H1 (cell line): ENCODE results near the gene CAMTA1. TPM values are rescaled to one million over a fixed set of nuclear protein-coding genes. Genes with fewer than 3 reads are reported as not detected.

Experiments
- CTCF ChIA-PET: fragments of 300-600 bp; sonication (Branson Sonifier 250); formaldehyde crosslinking; loops from one replicate; lab custom pipeline; 2021; ENCODE audit not compliant: partially characterized antibody; lab: Charles Lee
- POLR2A ChIA-PET: fragments of 300-600 bp; sonication (Branson Sonifier 250); formaldehyde crosslinking; loops from one replicate; lab custom pipeline; 2021; ENCODE audit warnings: inconsistent platforms; ENCODE audit not compliant: partially characterized antibody; lab: Charles Lee
- DNase-seq, 2 experiments: peaks; one replicate each; pipeline versions ENCODE4 v3.0.0 to v3.0.0-alpha.2; 2010 to 2022; ENCODE audit warnings: low spot score in 2 of 2, low read depth in 1 of 2, mixed read lengths in 1 of 2
- FAIRE-seq: peaks from 2 replicates; lab custom pipeline; 2011; peaks lifted over from hg19 to GRCh38; lab: Jason Lieb, UNC
- H2AFZ ChIP-seq: 2 replicates; pipeline ENCODE4 v1.8.1; 2012; ENCODE audit warnings: low read length, inconsistent platforms
- H2AK5ac ChIP-seq: 2 replicates; pipeline ENCODE4 v1.6.1; 2013; ENCODE audit warnings: low read depth, low read length
- H2BK120ac ChIP-seq: replicated peaks from 2 replicates; pipeline ENCODE3; 2013; ENCODE audit warnings: low read depth, low read length, inconsistent platforms
- H2BK12ac ChIP-seq: 2 replicates; pipeline ENCODE4 v1.6.1; 2013; ENCODE audit warnings: low read depth, low read length
- H2BK15ac ChIP-seq: 2 replicates; pipeline ENCODE4 v1.6.1; 2013; ENCODE audit warnings: low read length
- H2BK20ac ChIP-seq: 2 replicates; pipeline ENCODE4 v1.6.1; 2013; ENCODE audit warnings: low read length
- H2BK5ac ChIP-seq: 2 replicates; pipeline ENCODE4 v1.6.1; 2013; ENCODE audit warnings: low read depth, low read length
- H3K14ac ChIP-seq: 2 replicates; pipeline ENCODE4 v1.6.1; 2013; ENCODE audit warnings: inconsistent platforms; ENCODE audit not compliant: insufficient read length
- H3K18ac ChIP-seq: 2 replicates; pipeline ENCODE4 v1.6.1; 2013; ENCODE audit warnings: low read length; ENCODE audit errors: extremely low read depth
- H3K23ac ChIP-seq: 2 replicates; pipeline ENCODE4 v1.6.1; 2013; ENCODE audit warnings: inconsistent platforms; ENCODE audit not compliant: insufficient read length
- H3K23me2 ChIP-seq: 2 replicates; pipeline ENCODE4 v1.6.1; 2013; ENCODE audit warnings: low read depth, low read length
- H3K27ac ChIP-seq: 2 replicates; pipeline ENCODE4 v1.6.1; 2011; ENCODE audit warnings: low read depth, low read length, inconsistent platforms
- H3K27me3 ChIP-seq, 4 experiments: replicated peaks in 1 of 4; 1 replicate in 1 of 4; 2 replicates in 3 of 4; pipeline versions ENCODE4 v1.6.1 to v1.8.1; 2011 to 2013; ENCODE audit warnings: low read length in 3 of 4, mild to moderate bottlenecking in 3 of 4, inconsistent platforms in 2 of 4, mixed read lengths in 2 of 4, moderate library complexity in 1 of 4; ENCODE audit not compliant: control insufficient read depth in 3 of 4, insufficient read depth in 3 of 4; ENCODE audit errors: extremely low read depth in 1 of 4
- H3K36me3 ChIP-seq, 4 experiments: 2 replicates each; pipeline versions ENCODE4 v1.6.1 to v1.8.1; 2011 to 2013; ENCODE audit warnings: mild to moderate bottlenecking in 4 of 4, low read length in 3 of 4, moderate library complexity in 2 of 4, control low read depth in 1 of 4, inconsistent platforms in 1 of 4; ENCODE audit not compliant: insufficient read depth in 4 of 4, control insufficient read depth in 2 of 4
- H3K4ac ChIP-seq: replicated peaks from 2 replicates; pipeline ENCODE3; 2013; ENCODE audit warnings: low read length, low read depth, mixed read lengths, inconsistent platforms; ENCODE audit not compliant: insufficient read length
- H3K4me1 ChIP-seq, 4 experiments: replicated peaks in 1 of 4; 1 replicate in 1 of 4; 2 replicates in 3 of 4; pipeline versions ENCODE4 v1.6.1 to v1.8.1; 2011 to 2013; ENCODE audit warnings: low read length in 3 of 4, inconsistent platforms in 2 of 4, mixed read lengths in 1 of 4; ENCODE audit not compliant: insufficient read depth in 4 of 4, control insufficient read depth in 3 of 4
- H3K4me2 ChIP-seq, 2 experiments: 2 replicates each; pipeline versions ENCODE4 v1.6.1 to v1.8.1; 2011 to 2013; ENCODE audit warnings: low read depth in 2 of 2, low read length in 2 of 2, control low read depth in 1 of 2, inconsistent platforms in 1 of 2, mild to moderate bottlenecking in 1 of 2; ENCODE audit not compliant: insufficient read depth in 1 of 2
- H3K4me3 ChIP-seq, 4 experiments: fragments of 200-600, 300-600 bp in 1 of 4; sonication (generic), shearing (Covaris generic), sonication (Bioruptor Twin) in 1 of 4; 2 replicates each; pipeline versions ENCODE4 v1.5.1 to v1.8.1; 2011 to 2016; ENCODE audit warnings: low read length in 4 of 4, low read depth in 3 of 4, control low read depth in 2 of 4, inconsistent platforms in 2 of 4, mild to moderate bottlenecking in 2 of 4, mixed read lengths in 1 of 4, moderate library complexity in 1 of 4; ENCODE audit not compliant: insufficient read depth in 2 of 4; ENCODE audit errors: extremely low read depth in 1 of 4
- H3K56ac ChIP-seq: replicated peaks from 2 replicates; pipeline ENCODE3; 2013; ENCODE audit warnings: low read depth, mild to moderate bottlenecking, mixed read lengths, low read length, inconsistent platforms; ENCODE audit not compliant: insufficient read length
- H3K79me1 ChIP-seq: 2 replicates; pipeline ENCODE4 v1.6.1; 2013; ENCODE audit warnings: low read depth, low read length, control low read depth
- H3K79me2 ChIP-seq, 2 experiments: 2 replicates each; pipeline versions ENCODE4 v1.6.1 to v1.8.1; 2012 to 2013; ENCODE audit warnings: low read length in 2 of 2, mild to moderate bottlenecking in 2 of 2, inconsistent platforms in 1 of 2; ENCODE audit not compliant: insufficient read depth in 2 of 2, control insufficient read depth in 1 of 2
- H3K9ac ChIP-seq, 4 experiments: replicated peaks in 1 of 4; 1 replicate in 1 of 4; 2 replicates in 3 of 4; pipeline versions ENCODE4 v1.6.1 to v1.8.1; 2011 to 2013; ENCODE audit warnings: low read depth in 3 of 4, low read length in 3 of 4, control low read depth in 2 of 4, mild to moderate bottlenecking in 2 of 4, moderate library complexity in 2 of 4, inconsistent platforms in 1 of 4; ENCODE audit errors: extremely low read depth in 1 of 4
- H3K9me3 ChIP-seq, 2 experiments: 2 replicates each; pipeline versions ENCODE4 v1.6.1 to v1.8.1; 2012 to 2013; ENCODE audit warnings: mild to moderate bottlenecking in 2 of 2, moderate library complexity in 2 of 2, control low read depth in 1 of 2, inconsistent platforms in 1 of 2, low read depth in 1 of 2, low read length in 1 of 2, mixed read lengths in 1 of 2; ENCODE audit not compliant: insufficient read depth in 2 of 2
- H4K20me1 ChIP-seq, 2 experiments: replicated peaks in 1 of 2; 2 replicates each; pipeline versions ENCODE3 to v1.8.1; 2011 to 2013; ENCODE audit warnings: inconsistent platforms in 2 of 2, low read length in 2 of 2, mild to moderate bottlenecking in 1 of 2; ENCODE audit not compliant: insufficient read depth in 2 of 2, control insufficient read depth in 1 of 2
- H4K5ac ChIP-seq: 2 replicates; pipeline ENCODE4 v1.6.1; 2013; ENCODE audit warnings: low read length, low read depth, mixed read lengths, inconsistent platforms; ENCODE audit not compliant: insufficient read length
- H4K8ac ChIP-seq: 2 replicates; pipeline ENCODE4 v1.8.0; 2013; ENCODE audit warnings: mild to moderate bottlenecking, moderate library complexity, low read length, inconsistent platforms; ENCODE audit not compliant: insufficient read depth; ENCODE audit errors: extremely low read depth
- H4K91ac ChIP-seq: replicated peaks from 2 replicates; pipeline ENCODE3; 2013; ENCODE audit warnings: low read length, mixed read lengths, inconsistent platforms; ENCODE audit not compliant: insufficient read length
- CBX8 ChIP-seq: fragments of 300-800, 300-1000 bp; sonication (generic); IDR thresholded peaks from 2 replicates; pipeline ENCODE4 v1.7.1; 2016; ENCODE audit warnings: low read depth, low read length, borderline replicate concordance
- EGR1 ChIP-seq: IDR thresholded peaks from 2 replicates; pipeline ENCODE4 v1.6.1; 2011; ENCODE audit warnings: low read depth, low read length, borderline replicate concordance
- HDAC6 ChIP-seq: IDR thresholded peaks from one replicate; pipeline ENCODE4 v1.7.1; 2012; ENCODE audit warnings: low read depth, mild to moderate bottlenecking, inconsistent platforms, low read length, moderate library complexity
- PHF8 ChIP-seq: fragments of 200-600 bp; sonication (generic); conservative IDR thresholded peaks from 2 replicates; pipeline ENCODE4 v1.7.1; 2012; ENCODE audit warnings: low read depth, mild to moderate bottlenecking, inconsistent platforms, low read length, moderate library complexity
- POLR2AphosphoS5 ChIP-seq: IDR thresholded peaks from 2 replicates; pipeline ENCODE4 v1.6.1; 2011; ENCODE audit warnings: low read depth, low read length
- RBBP5 ChIP-seq: IDR thresholded peaks from 2 replicates; pipeline ENCODE4 v1.7.1; 2012; ENCODE audit warnings: low read depth, mild to moderate bottlenecking, inconsistent platforms, low read length, moderate library complexity, borderline replicate concordance
- TAF7 ChIP-seq: optimal IDR thresholded peaks from 2 replicates; pipeline ENCODE3; 2011; ENCODE audit warnings: low read depth, mild to moderate bottlenecking, inconsistent platforms, low read length, moderate library complexity, borderline replicate concordance
- WGBS, 2 experiments: shearing (Covaris generic) in 1 of 2; methylation state at CpG; one replicate each; pipeline versions ENCODE4 v1.1.6 to v1.1.7; 2013 to 2015; ENCODE audit warnings: low lambda C conversion rate in 2 of 2, mixed read lengths in 2 of 2, inconsistent platforms in 1 of 2, low coverage in 1 of 2, missing lambda C conversion rate in 1 of 2; ENCODE audit not compliant: insufficient replicate concordance in 2 of 2, insufficient coverage in 1 of 2, insufficient read length in 1 of 2; ENCODE audit errors: extremely low coverage in 1 of 2, missing lambda C conversion rate in 1 of 2; 5-methylcytosine and 5-hydroxymethylcytosine counted together
- polyA plus RNA-seq, 7 experiments: library from polyadenylated mRNA; depleted of rRNA in 3 of 7; stranded (reverse) in 5 of 7; unstranded in 2 of 7; fragments of >200 nt in 5 of 7; fragments of 200-250 nt in 2 of 7; gene quantifications; 1 replicate in 5 of 7; 2 replicates in 1 of 7; 4 replicates in 1 of 7; pipeline versions ENCODE4 v1.2.1 to v1.2.3, GENCODE V29; 2011 to 2013; ENCODE audit warnings: missing spikeins in 2 of 7, mixed read lengths in 2 of 7
- total RNA-seq: library from RNA; stranded (reverse); fragmentation: NEBNext Ultra II Directional; extraction: Animal tissue kit (Norgen Biotek cat#: 25700); gene quantifications from 2 replicates; pipeline ENCODE4 v1.2.1, GENCODE V29; 2021

Gene CAMTA1
- total and polyA plus RNA-seq, 2 of the 8 experiments (the other 6 are each of a cell fraction or from before 2014, with no cell fraction given), result 65.0 to 119 TPM

DNA sequence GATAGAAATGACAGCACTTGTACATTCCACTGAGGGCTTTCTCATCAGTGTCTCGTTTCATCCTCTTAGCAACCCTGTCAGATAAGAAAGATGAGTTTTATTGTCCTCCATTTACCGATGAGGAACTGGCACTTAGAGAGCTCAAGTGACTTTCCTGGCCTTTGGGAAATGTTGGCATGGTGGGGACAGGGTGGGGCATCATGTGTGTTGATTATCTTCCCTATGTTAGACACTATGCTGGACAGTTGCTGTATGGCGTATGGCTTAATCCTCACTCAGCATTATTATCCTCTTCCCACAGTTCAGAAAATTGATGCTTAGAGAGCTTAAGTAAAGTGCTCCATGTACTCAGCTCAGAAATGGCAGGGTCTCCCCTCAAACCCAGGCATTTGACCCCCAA, 163.2 kb downstream of the CAMTA1 start:
- Histone ChIP-seq H3K23ac (no peak overlapping the region), H2BK15ac (no peak overlapping the region), H3K56ac (no peak overlapping the region), H3K36me3 (no peaks in the 10 kb centered on the region), H2BK120ac (no peak overlapping the region), H3K18ac (no peak overlapping the region), H3K4ac (no peak overlapping the region), H2BK5ac (no peak overlapping the region), H2BK12ac (no peak overlapping the region), H2AK5ac (no peak overlapping the region), H3K27ac (no peak overlapping the region), H3K4me2 (no peak overlapping the region), H2AFZ (no peak overlapping the region), H3K9ac (no peak overlapping the region), H3K79me2 (no peaks in the 10 kb centered on the region), H3K14ac (no peak overlapping the region), H3K4me3 (no peak overlapping the region), H4K5ac (no peak overlapping the region), H3K4me1 (peaks cover 0 to 2% (median 0%) of the 10 kb centered on the region in 4 experiments; a peak in 3 of 7 replicates), H4K91ac (no peak overlapping the region), H3K79me1 (no peaks in the 10 kb centered on the region), H3K27me3 (no peaks in the 10 kb centered on the region), H4K8ac (no peak overlapping the region), H3K23me2 (no peaks in the 10 kb centered on the region), H2BK20ac (no peak overlapping the region), H3K9me3 (no peaks in the 10 kb centered on the region), H4K20me1 (no peaks in the 10 kb centered on the region)
- CTCF ChIA-PET, result interaction anchor here (0.5 to 0.6 kb wide), 2 partner anchors 30 to 909 kb away, joined by 3 read pairs; no protein-coding TSS in a partner anchor
- POLR2A ChIA-PET, result no interaction called here
- 92% methylated on average over 3 of the region's 3 CpGs; no CpG with 5 or more reads in 1 of the 2 experiments for WGBS, 2 experiments
- FAIRE-seq, result no peak
- no peak for DNase-seq
- TF ChIP-seq PHF8 (no peak), EGR1 (no peak), CBX8 (no peak), TAF7 (no peak), POLR2AphosphoS5 (no peak), RBBP5 (no peak), HDAC6 (no peak)
